ENCODE data around the gene LAPTM4A.
A peak's percentile ranks its signal among the peaks of the same experiment; 100 is the strongest.

Gene LAPTM4A

GRCh38 chr2:20019747-20020146, 31.7 kb downstream of the LAPTM4A start:
- DNase-seq (ENCODE audit: low spot score) = no peak

- no peak for DNase-seq (ENCODE audit: low spot score)
Observed at GRCh38 chr2:20018601-20019152, 32.8 kb downstream of the LAPTM4A start.

GRCh38 chr2:20016346-20016745, 35.1 kb downstream of the LAPTM4A start:
- no peak for DNase-seq (ENCODE audit: low spot score)

GRCh38 chr2:20015482-20016083, 35.8 kb downstream of the LAPTM4A start:
- peak; percentile 70 for DNase-seq (ENCODE audit: low spot score)

- no peak for DNase-seq (ENCODE audit: low spot score)
Observed at GRCh38 chr2:20013126-20013849, 38.1 kb downstream of the LAPTM4A start.

- DNase-seq (ENCODE audit: low spot score) = peak; percentile 91
Observed at GRCh38 chr2:20012282-20013125, 38.9 kb downstream of the LAPTM4A start, which contains the start of gene MATN3. Gene MATN3 (minus strand): TSS chr2:20012668. CDS start chr2:20012631, 37 bp downstream.

GRCh38 chr2:20012032-20012281, 39.5 kb downstream of the LAPTM4A start:
- no peak for DNase-seq (ENCODE audit: low spot score)

GRCh38 chr2:20011276-20012031, 40.0 kb downstream of the LAPTM4A start:
- no peak for DNase-seq (ENCODE audit: low spot score)

- no peak for DNase-seq (ENCODE audit: low spot score)
Observed at GRCh38 chr2:20008703-20009102, 42.7 kb downstream of the LAPTM4A start.

- no peak for DNase-seq (ENCODE audit: low spot score)
Observed at GRCh38 chr2:20005891-20006470, 45.4 kb downstream of the LAPTM4A start.

- DNase-seq (ENCODE audit: low spot score) = no peak
Observed at GRCh38 chr2:20005067-20005627, 46.3 kb downstream of the LAPTM4A start.

- no peak for DNase-seq (ENCODE audit: low spot score)
Observed at GRCh38 chr2:20001361-20001863, 50.0 kb downstream of the LAPTM4A start.

- DNase-seq (ENCODE audit: low spot score) = peak; percentile 13
Observed at GRCh38 chr2:19993731-19994130, 57.7 kb downstream of the LAPTM4A start.

- no peak for DNase-seq (ENCODE audit: low spot score)
Observed at GRCh38 chr2:19991895-19992294, 59.5 kb downstream of the LAPTM4A start.

GRCh38 chr2:19990416-19990728, 61.1 kb downstream of the LAPTM4A start:
- DNase-seq (ENCODE audit: low spot score) = no peak

GRCh38 chr2:19989667-19990415, 61.6 kb downstream of the LAPTM4A start, which contains the start of gene WDR35:
Gene WDR35 (minus strand): TSS chr2:19990105. CDS start chr2:19990015, 90 bp downstream.
- peak; percentile 99 for DNase-seq (ENCODE audit: low spot score)

- DNase-seq (ENCODE audit: low spot score) = no peak
Observed at GRCh38 chr2:19989342-19989666, 62.1 kb downstream of the LAPTM4A start.

- no peak for DNase-seq (ENCODE audit: low spot score)
Observed at GRCh38 chr2:19988600-19988999, 62.8 kb downstream of the LAPTM4A start.

GRCh38 chr2:19987936-19988335, 63.5 kb downstream of the LAPTM4A start:
- no peak for DNase-seq (ENCODE audit: low spot score)

Data from AG08396 (cell line).